K562 (cell line): ENCODE results near the gene SLC22A23. TPM values are rescaled to one million over a fixed set of nuclear protein-coding genes. Genes with fewer than 3 reads are reported as not detected.

Experiments used
- BRD9 ChIP-seq: fragments of 450-650 bp; IDR thresholded peaks from 2 replicates; pipeline ENCODE4 v1.6.1; 2018; ENCODE audit warnings: low read depth; ENCODE audit not compliant: partially characterized antibody
- BRF2 ChIP-seq: IDR thresholded peaks from 3 replicates; pipeline ENCODE4 v1.6.1; 2011; ENCODE audit warnings: borderline replicate concordance, mild to moderate bottlenecking; ENCODE audit not compliant: insufficient read length, insufficient read depth
- ETV1 ChIP-seq: fragments of 450-650 bp; conservative IDR thresholded peaks from 2 replicates; pipeline ENCODE4 v1.6.1; 2016; ENCODE audit warnings: missing genetic modification characterization, control low read depth, low read depth, missing compliant biosample characterization
- HMGN3 ChIP-seq: IDR thresholded peaks from 2 replicates; pipeline ENCODE4 v1.6.1; 2011; ENCODE audit warnings: borderline replicate concordance, low read depth, mild to moderate bottlenecking, mixed read lengths, low read length; ENCODE audit not compliant: insufficient read length; ENCODE audit errors: extremely low read depth
- MLLT1 ChIP-seq, 2 experiments: fragments of 450-650 bp; IDR thresholded peaks; 2 replicates each; pipeline ENCODE4 v1.6.1; 2016
- MYNN ChIP-seq, 2 experiments: sonication (generic); formaldehyde crosslinking in 1 of 2; IDR thresholded peaks; 2 replicates each; pipeline versions ENCODE4 v1.5.0 to v1.6.1; 2016 to 2020; ENCODE audit warnings: antibody characterized with exemption in 1 of 2, missing genetic modification reagents in 1 of 2
- NR4A1 ChIP-seq, 2 experiments: fragments of 250-450 bp in 1 of 2; fragments of 450-650 bp in 1 of 2; sonication (Bioruptor Pico) in 1 of 2; IDR thresholded peaks; 2 replicates each; pipeline versions ENCODE4 v1.4.0 to v1.6.1; 2016 to 2020; ENCODE audit warnings: mild to moderate bottlenecking in 2 of 2, missing compliant biosample characterization in 1 of 2, missing genetic modification characterization in 1 of 2, moderate library complexity in 1 of 2
- PTRF ChIP-seq: fragments of 450-650 bp; IDR thresholded peaks from 2 replicates; pipeline ENCODE4 v1.6.1; 2016; ENCODE audit warnings: mild to moderate bottlenecking, missing genetic modification characterization, missing compliant biosample characterization
- RB1 ChIP-seq: fragments of 450-650 bp; IDR thresholded peaks from 2 replicates; pipeline ENCODE4 v1.6.1; 2017; ENCODE audit warnings: low read depth, mild to moderate bottlenecking
- RBM17 ChIP-seq: fragments of 200-400 bp; formaldehyde crosslinking; IDR thresholded peaks from 2 replicates; pipeline ENCODE4 v1.6.1; 2017; ENCODE audit warnings: low read depth, mild to moderate bottlenecking, low read length, borderline replicate concordance
- SMAD4 ChIP-seq: fragments of 250-450 bp; sonication (Bioruptor Pico); conservative IDR thresholded peaks from 2 replicates; pipeline ENCODE4 v1.8.0; 2021; ENCODE audit warnings: inconsistent platforms, mild to moderate bottlenecking, moderate library complexity
- TCF3 ChIP-seq: sonication (generic); formaldehyde crosslinking; IDR thresholded peaks from 2 replicates; pipeline ENCODE4 v1.4.0; 2020; ENCODE audit warnings: mild to moderate bottlenecking, missing genetic modification reagents
- TEAD4 ChIP-seq, 2 experiments: sonication (generic) in 1 of 2; formaldehyde crosslinking in 1 of 2; IDR thresholded peaks; 2 replicates each; pipeline versions ENCODE4 v1.6.1 to v1.8.0; 2012 to 2022; ENCODE audit warnings: borderline replicate concordance in 1 of 2, inconsistent platforms in 1 of 2, low read length in 1 of 2, mild to moderate bottlenecking in 1 of 2, missing genetic modification reagents in 1 of 2
- ZBTB17 ChIP-seq: fragments of 450-650 bp; formaldehyde crosslinking; IDR thresholded peaks from 2 replicates; pipeline ENCODE4 v1.4.0; 2020; ENCODE audit warnings: mild to moderate bottlenecking
- ZEB2 ChIP-seq: fragments of 450-650 bp; IDR thresholded peaks from 2 replicates; pipeline ENCODE4 v1.6.1; 2016
- ZNF12 ChIP-seq: sonication (generic); formaldehyde crosslinking; IDR thresholded peaks from 2 replicates; pipeline ENCODE4 v1.4.0; 2020; ENCODE audit warnings: mild to moderate bottlenecking, missing genetic modification reagents
- ZNF217 ChIP-seq: sonication (generic); formaldehyde crosslinking; IDR thresholded peaks from 2 replicates; pipeline ENCODE4 v1.8.0; 2022; ENCODE audit warnings: mild to moderate bottlenecking, missing genetic modification reagents
- ZNF431 ChIP-seq: sonication (generic); formaldehyde crosslinking; IDR thresholded peaks from 2 replicates; pipeline ENCODE4 v1.8.0; 2022; ENCODE audit warnings: mild to moderate bottlenecking, missing genetic modification reagents
- ZNF445 ChIP-seq: fragments of 250-450 bp; sonication (Bioruptor Pico); IDR thresholded peaks from 2 replicates; pipeline ENCODE4 v1.4.0; 2020; ENCODE audit warnings: low read depth, mild to moderate bottlenecking, moderate library complexity
- polyA plus RNA-seq, 8 experiments: library from polyadenylated mRNA; depleted of rRNA in 4 of 8; stranded (reverse) in 5 of 8; unstranded in 3 of 8; fragments of >200 nt; fragmentation: Nextera tagmentation in 2 of 8; fragmentation: Illumina TruSeq in 1 of 8; extraction: Ambion mirVana in 2 of 8; extraction: Trizol in 1 of 8; gene quantifications; 2 replicates each; pipeline versions ENCODE4 v1.2.1 to v1.2.3, GENCODE V29; 2011 to 2014; ENCODE audit warnings: inconsistent platforms in 1 of 8, missing spikeins in 1 of 8
- total RNA-seq, 7 experiments: library from RNA; depleted of rRNA in 6 of 7; stranded (reverse); fragments of >200 nt in 6 of 7; fragmentation: Illumina TruSeq in 2 of 7; extraction: Trizol in 2 of 7; gene quantifications; 2 replicates each; pipeline versions ENCODE4 v1.2.1 to v1.2.3, GENCODE V29; 2011 to 2021; ENCODE audit warnings: low replicate concordance in 1 of 7
- TF ChIP-seq, protein P1 (sequence below): fragments of 450-650 bp; conservative IDR thresholded peaks from 2 replicates; pipeline ENCODE4 v1.6.1; 2016; ENCODE audit warnings: missing genetic modification characterization, low read depth, mild to moderate bottlenecking, missing compliant biosample characterization, moderate library complexity
- TF ChIP-seq, protein P2 (sequence below): fragments of 450-650 bp; IDR thresholded peaks from 2 replicates; pipeline ENCODE4 v1.6.1; 2018; ENCODE audit warnings: mild to moderate bottlenecking, low read depth; ENCODE audit not compliant: partially characterized antibody

The SLC22A23 gene
- total and polyA plus RNA-seq, 9 of the 15 experiments (the other 6 are each of a cell fraction or from before 2014, with no cell fraction given) = 0.30 to 8.7 (median 2.5) TPM

DNA sequence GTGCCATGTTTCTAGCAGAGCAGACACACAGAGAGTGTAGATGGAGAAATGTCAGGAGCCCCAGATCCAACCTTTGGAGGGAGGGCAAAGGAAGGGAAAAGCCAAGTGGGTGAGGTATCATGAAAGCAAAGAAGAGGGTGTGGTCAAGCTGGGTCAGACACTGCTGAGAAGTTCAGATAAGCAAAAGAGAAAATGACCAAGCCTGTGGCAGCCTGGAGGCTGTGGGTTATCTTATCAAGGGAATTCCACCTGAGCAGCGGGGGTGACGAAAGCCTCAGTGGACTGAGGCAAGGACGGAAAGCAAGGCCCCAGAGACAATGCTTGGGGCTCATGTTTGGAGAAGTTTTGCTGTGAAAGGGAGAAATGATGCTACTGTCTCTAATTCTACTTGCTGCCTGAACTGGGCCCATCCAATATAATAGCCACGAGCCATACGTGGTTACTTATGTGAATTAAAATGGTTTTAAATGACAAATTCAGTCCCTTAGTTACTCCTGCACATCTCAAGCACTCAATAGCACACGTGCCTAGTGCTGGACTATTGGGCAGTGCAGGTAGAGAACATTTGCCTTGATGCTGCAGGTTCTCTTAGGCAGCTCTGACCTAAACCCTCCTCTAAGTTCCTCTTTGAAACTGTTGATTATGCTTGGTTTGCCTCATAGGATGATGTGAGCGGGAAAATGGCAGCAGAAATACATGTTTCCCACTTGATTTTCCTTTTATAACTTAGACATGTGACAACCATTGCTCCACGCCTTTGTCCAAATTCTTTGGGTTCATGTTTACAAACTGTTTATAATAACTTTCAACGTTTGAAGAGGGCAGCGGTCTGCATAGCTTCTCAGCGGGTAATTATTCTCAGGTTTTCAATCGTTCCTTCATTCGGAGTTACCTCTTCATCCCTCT, 63.7 kb downstream of the SLC22A23 start (continued):
- TF ChIP-seq BRD9 = peak; percentile 93
- TF ChIP-seq, protein P1, sequence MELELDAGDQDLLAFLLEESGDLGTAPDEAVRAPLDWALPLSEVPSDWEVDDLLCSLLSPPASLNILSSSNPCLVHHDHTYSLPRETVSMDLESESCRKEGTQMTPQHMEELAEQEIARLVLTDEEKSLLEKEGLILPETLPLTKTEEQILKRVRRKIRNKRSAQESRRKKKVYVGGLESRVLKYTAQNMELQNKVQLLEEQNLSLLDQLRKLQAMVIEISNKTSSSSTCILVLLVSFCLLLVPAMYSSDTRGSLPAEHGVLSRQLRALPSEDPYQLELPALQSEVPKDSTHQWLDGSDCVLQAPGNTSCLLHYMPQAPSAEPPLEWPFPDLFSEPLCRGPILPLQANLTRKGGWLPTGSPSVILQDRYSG (tag) = peak; percentile 83
- peak; percentile 99 for TF ChIP-seq ZEB2
- TF ChIP-seq RB1 = peak; percentile 67; the same call in 1 of the 2 replicates
- TF ChIP-seq RBM17 = no peak
- peak; percentile 100 for TF ChIP-seq TCF3
- TF ChIP-seq MLLT1 (IDR thresholded peaks at IDR 0.05) = peak in 1 of 2 experiments; percentile 95; a peak in 2 of 4 replicates
- TF ChIP-seq ZNF217 = no peak
- no peak for TF ChIP-seq BRF2
- peak; percentile 99 for TF ChIP-seq SMAD4 (CRISPR knock-in tag)
- TF ChIP-seq ZNF445 (CRISPR knock-in tag) = no peak
- 0 out of 2 replicates have a peak, but pooled peaks have one; percentile 55 for TF ChIP-seq ZBTB17
- peak; percentile 84; the same call in 1 of the 2 replicates for TF ChIP-seq ETV1 (tag)
- TF ChIP-seq PTRF (tag) = no peak
- TF ChIP-seq ZNF12 (CRISPR knock-in tag) = 0 out of 2 replicates have a peak, but pooled peaks have one; percentile 22
- TF ChIP-seq TEAD4 (IDR thresholded peaks at IDR 0.05; ENCODE audit: low read length) = peak; percentile 99
- TF ChIP-seq TEAD4 (CRISPR knock-in tag; IDR thresholded peaks at IDR 0.05; ENCODE audit: borderline replicate concordance) = no peak
- peak; percentile 60; the same call in 1 of the 2 replicates for TF ChIP-seq NR4A1 (CRISPR knock-in tag; IDR thresholded peaks at IDR 0.05)
- peak; percentile 91 for TF ChIP-seq NR4A1 (tag; IDR thresholded peaks at IDR 0.05)
- TF ChIP-seq, protein P2, sequence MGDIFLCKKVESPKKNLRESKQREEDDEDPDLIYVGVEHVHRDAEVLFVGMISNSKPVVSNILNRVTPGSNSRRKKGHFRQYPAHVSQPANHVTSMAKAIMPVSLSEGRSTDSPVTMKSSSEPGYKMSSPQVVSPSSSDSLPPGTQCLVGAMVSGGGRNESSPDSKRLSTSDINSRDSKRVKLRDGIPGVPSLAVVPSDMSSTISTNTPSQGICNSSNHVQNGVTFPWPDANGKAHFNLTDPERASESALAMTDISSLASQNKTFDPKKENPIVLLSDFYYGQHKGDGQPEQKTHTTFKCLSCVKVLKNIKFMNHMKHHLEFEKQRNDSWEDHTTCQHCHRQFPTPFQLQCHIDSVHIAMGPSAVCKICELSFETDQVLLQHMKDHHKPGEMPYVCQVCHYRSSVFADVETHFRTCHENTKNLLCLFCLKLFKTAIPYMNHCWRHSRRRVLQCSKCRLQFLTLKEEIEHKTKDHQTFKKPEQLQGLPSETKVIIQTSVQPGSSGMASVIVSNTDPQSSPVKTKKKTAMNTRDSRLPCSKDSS = no peak
- peak; percentile 87 for TF ChIP-seq HMGN3
- TF ChIP-seq MYNN (IDR thresholded peaks at IDR 0.05) = peak; percentile 94
- no peak for TF ChIP-seq MYNN (CRISPR knock-in tag; IDR thresholded peaks at IDR 0.05)
- peak; percentile 70; the same call in 1 of the 2 replicates for TF ChIP-seq ZNF431 (CRISPR knock-in tag)
